Left renal pelvis (tissue), 4 donors: ENCODE data around the gene FNDC11. TPM values are rescaled to one million over a fixed set of nuclear protein-coding genes. Genes with fewer than 3 reads are reported as not detected.

Source experiments
- DNase-seq, 4 donors: peaks; one replicate each; pipeline ENCODE4 v3.0.0-alpha.2; 2013; ENCODE audit warnings: low read depth in 4 of 4, low spot score in 3 of 4
- polyA plus RNA-seq, 4 donors: library from polyadenylated mRNA; unstranded; fragments of 120-200 nt; gene quantifications; one replicate each; pipeline ENCODE4 v1.2.1, GENCODE V29; 2013; ENCODE audit not compliant: insufficient read length in 4 of 4

The FNDC11 gene
- polyA plus RNA-seq, 4 donors: 0.31 to 1.8 (median 1.2) TPM

- no peak for DNase-seq
Measured at GRCh38 chr20:63539092-63539430, 14.9 kb upstream of the FNDC11 start.

GRCh38 chr20:63539441-63540370 lies 14.3 kb upstream of the FNDC11 start:
- DNase-seq: no peak

GRCh38 chr20:63540417-63541186 lies 13.4 kb upstream of the FNDC11 start:
- no peak for DNase-seq

DNA sequence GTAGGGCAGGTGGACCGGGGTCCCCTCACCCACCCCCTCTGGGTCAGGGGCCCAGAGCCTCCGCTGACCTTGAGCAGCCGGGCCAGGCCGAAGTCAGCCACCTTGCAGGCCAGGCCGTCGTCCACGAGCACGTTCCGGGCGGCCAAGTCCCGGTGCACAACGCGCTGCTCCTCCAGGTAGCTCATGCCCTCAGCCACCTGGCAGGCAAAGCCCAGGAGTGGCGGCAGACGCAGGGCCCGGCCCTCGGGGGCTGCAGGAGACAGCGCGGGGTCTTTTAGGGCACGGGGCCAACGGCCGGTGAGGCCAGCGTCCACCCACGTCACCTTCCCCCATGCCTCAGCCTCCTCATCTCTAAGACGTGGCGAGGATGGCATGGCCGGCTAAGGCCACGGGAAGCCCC lies 12.6 kb upstream of the FNDC11 start:
- DNase-seq: no peak

DNA sequence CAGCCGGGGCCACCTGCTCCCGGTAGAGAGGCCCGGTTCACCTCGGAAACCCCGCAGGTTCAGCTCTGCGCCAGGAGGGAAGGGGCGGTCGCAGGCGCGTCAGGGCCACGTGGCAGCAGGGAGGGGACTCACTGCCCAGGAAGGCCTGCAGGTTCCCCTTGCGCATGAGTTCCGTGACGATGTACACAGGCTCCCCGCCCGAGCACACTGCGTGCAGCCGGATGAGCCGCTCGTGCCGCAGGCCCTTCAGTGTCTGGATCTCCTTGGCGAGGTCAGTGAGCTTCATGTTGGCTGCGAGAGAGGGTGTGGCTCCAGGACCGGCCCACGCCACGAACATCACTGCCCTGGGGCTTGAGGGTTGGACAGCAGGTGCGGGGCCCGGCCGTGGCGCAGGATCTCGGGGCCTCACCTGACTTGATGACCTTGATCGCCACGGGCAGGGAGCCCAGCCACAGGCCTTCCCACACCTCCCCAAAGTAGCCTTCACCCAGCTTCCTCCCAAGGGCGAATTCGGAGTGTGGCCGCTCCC lies 11.9 kb upstream of the FNDC11 start:
- DNase-seq: no peak

DNA sequence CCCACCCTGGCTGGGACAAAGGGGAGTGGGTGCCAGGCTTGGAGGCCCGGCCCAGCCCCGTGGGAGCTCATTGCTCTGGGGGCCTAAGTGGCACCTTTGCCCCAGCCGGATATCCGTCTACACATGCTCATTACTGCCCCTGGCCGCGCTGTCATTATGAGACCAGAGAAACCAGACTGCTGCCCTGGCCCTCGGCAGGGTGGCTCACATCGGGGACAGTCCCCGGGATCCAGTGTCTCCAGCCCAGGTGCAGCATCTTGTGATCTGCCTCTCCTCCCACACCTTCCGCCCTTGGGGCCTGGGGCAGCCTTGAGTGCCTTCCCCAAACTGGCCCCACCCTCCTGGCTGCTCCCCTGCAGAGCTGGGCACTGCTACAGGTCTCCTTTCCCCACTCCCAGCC lies 11.3 kb upstream of the FNDC11 start:
- DNase-seq: no peak

- no peak for DNase-seq
Measured at GRCh38 chr20:63543131-63543530, 10.8 kb upstream of the FNDC11 start.

- DNase-seq: no peak
Measured at GRCh38 chr20:63543733-63544132, 10.2 kb upstream of the FNDC11 start.

DNA sequence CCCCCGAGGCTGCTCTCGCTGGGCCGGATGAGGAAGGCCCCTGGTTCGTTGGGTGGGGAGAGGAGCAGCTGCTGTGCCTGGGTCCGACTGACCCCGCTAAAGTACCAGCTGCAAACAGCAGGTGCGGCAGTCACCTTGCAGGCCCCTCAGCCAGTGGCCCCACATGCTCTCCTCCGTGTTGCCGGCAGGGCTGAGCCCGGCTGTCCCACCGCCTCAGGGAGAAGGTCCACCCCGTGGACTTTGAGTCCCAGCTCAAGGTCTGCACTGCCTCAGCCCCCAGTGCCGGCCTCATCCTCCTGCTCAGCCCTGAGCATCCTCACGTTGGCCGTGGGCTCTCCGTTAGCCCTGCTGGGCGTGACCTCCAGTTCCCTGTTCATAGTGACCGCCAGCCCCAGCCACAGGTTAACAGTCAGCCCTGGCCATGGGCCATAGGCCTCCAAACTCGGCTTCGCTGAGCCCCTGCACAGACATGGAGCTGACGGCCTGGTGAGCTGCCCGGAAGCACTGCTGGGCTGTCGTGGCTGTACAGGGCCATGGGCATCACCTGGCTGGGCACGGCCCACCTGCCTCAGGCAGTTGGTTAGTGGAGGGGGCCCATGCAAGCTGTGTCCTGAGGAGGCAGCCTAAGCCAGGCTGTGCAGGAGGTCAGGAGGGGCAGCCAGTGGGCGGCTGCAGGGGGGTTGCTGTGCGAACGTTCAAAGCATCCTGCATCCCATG lies 9.6 kb upstream of the FNDC11 start:
- no peak for DNase-seq

DNA sequence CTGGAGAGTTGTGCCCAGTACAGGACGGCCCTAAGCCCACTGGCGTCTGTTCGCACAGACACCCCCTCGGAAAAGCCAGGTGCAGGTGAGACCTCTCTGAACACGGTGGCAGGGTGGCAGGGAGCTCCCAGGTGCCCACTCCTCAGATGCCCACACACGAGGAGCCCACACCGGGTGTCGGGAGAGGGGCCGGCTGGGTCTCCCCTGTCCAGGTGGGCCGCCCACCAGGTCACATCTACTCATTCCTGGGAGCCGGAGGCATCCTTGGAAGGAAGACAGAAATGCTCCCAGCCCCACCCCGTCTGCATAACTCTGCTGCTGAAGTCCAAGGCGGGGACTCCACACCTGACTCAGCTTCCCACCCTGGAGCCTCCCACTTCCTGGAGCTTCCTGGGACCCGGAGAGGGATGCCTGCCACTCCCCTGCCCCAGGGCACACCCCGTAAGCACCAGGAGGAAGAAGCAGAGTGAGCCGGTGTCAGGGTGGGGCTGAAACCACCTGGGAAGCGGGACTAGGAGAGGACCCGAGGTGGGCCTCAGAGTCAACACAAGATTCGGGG lies 8.9 kb upstream of the FNDC11 start:
- no peak for DNase-seq

GRCh38 chr20:63545814-63546213 lies 8.1 kb upstream of the FNDC11 start:
- DNase-seq: no peak

DNA sequence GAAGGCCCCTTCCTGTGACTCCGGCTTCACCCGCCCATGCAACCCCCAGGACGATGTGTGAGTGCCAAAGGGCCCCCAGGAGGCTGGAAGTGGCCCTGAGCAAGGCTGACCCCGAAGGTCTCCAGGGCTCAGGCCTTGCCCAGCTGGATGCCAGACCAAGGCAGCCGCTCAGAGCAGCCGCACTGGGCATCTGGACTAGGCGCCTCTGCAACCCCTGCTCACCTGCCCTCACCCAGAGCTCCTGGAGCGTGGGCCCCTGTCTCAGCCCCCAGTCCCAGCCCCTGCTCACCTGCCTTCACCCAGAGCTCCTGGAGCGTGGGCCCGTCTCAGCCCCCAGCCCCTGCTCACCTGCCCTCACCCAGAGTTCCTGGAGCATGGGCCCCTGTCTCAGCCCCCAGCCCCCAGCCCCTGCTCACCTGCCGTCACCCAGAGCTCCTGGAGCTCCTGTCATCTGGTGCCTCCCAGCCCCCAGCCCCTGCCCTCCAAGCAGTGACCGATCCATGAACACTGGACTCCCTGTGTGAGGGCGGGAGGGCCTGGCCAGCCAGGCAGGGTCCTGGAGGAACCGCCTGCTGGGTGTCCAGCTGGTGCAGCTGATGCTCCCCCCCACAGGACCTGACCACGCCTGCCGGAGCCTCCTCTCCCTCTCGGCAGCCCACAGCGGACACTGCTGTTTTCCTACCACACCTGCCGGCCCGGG lies 7.6 kb upstream of the FNDC11 start:
- no peak for DNase-seq

GRCh38 chr20:63546956-63547724 lies 6.8 kb upstream of the FNDC11 start:
- no peak for DNase-seq

DNA sequence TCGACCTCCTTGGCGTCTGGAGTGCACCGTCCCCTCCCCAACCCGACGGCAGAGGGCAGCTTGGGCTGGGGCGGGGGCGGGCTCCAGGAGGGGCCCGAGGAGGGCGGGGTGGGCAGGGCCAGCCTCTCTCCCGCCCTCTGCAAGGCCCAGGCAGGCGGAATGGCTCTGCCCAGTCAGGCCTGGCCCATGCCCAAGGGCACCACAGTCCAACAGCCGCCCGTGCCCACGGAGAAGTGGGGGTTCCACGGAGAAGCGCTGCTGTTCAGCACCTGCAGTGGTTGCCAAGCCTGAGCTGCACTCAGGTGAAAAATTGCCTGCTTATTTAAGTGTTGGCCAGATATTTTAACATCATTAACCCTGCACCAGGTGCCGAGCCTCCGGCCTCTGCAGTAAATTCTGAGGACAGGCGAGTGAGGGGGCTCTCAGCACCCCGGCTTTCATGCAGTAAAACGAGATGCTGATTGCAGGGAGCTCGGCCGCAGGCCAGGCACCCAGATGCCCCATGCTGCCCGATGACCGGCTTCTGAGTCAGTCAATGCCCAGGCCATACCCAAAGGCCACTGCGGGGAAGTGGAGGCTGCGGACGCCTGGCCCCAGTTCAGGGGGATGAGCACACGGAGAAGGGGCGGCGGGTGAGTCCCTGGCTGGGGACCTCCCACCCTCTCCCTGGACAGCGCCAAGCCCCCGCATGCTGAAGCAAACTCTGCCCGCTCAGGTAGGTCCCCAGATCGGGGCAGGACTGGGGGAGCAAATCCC lies 6.1 kb upstream of the FNDC11 start, which contains the start of gene SRMS:
TSS of gene SRMS (minus strand) at position 25 of the 756 bp plus-strand sequence. CDS start 286 bp downstream, outside the sequence.
- no peak for DNase-seq

DNA sequence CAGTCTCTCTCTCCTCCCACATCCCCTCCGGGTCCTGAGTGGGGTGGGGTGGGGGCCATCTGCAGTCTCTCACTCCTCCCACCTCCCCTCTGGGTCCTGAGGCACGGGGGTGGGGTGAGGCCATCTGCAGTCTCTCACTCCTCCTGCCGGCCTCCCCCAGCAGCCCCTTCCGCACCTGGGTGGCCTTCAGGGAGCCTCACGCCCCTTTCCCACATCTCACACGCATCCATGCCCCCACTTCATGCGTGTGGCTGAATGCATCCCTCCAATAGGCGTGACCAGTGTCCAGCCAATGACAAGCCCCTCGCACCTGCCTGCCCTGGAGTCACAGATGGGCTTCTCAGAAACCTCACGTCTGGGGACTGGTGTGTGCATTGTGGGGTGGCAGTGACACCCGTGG lies 5.4 kb upstream of the FNDC11 start:
- no peak for DNase-seq

DNA sequence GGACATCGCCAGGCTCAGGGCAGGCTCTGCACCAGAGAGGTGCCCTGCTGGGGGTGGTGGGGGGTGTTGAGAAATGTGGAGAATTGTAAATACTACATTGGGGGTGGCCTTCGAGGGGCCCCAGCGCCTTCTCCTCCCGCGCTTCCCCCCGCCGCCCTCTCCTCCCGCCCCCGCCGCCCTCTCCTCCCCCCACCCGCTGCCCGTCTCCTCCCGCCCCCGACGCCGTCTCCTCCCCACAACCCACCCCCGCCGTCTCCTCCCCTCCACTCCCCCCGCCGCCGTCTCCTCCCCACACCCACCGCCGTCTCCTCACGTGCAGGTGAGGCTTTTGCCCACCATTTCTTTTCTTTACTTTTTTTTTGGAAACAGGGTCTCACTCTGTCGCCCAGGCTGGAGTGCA lies 4.9 kb upstream of the FNDC11 start:
- no peak for DNase-seq

DNA sequence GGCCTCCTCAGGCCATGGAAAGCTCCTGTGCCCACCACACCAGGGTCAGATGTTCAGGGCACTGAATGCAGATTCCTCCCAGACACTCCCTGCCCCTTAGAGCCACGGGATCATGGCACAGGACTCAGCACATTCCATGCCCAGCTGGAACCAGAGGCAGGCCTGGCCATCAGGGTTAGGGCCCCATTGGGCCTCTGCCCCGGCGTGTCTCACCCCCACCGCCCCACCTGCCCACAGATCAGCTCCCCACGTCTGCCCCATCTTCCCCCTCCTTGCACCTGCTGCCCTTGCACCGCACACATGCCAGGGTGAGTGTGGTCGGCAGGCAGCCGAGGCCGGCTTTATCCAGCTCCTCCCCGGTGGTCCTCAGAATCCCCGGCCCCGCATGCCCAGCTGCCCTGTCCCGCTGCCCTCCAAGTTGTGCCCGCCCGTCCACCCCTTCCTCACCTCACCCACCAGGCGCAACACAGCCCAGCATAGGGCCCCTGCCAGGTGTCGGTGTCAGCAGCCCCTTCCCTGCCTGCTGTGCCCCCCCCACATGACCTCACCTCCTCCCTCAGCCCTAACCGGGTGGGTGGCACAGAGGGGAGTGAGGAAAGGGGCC lies 4.2 kb upstream of the FNDC11 start:
- DNase-seq: no peak

GRCh38 chr20:63551068-63551467 lies 2.9 kb upstream of the FNDC11 start:
- DNase-seq: no peak
